Activated CD4-positive, alpha-beta T cell treated with anti-CD3 and anti-CD28 coated beads for 4 hours (primary cell): ENCODE measurements around the gene LAGE3.

Source experiments
- DNase-seq, 2 donors: peaks; one replicate each; pipeline ENCODE4 v3.0.0-alpha.2; 2020

LAGE3 gene, protein sequence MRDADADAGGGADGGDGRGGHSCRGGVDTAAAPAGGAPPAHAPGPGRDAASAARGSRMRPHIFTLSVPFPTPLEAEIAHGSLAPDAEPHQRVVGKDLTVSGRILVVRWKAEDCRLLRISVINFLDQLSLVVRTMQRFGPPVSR

DNA sequence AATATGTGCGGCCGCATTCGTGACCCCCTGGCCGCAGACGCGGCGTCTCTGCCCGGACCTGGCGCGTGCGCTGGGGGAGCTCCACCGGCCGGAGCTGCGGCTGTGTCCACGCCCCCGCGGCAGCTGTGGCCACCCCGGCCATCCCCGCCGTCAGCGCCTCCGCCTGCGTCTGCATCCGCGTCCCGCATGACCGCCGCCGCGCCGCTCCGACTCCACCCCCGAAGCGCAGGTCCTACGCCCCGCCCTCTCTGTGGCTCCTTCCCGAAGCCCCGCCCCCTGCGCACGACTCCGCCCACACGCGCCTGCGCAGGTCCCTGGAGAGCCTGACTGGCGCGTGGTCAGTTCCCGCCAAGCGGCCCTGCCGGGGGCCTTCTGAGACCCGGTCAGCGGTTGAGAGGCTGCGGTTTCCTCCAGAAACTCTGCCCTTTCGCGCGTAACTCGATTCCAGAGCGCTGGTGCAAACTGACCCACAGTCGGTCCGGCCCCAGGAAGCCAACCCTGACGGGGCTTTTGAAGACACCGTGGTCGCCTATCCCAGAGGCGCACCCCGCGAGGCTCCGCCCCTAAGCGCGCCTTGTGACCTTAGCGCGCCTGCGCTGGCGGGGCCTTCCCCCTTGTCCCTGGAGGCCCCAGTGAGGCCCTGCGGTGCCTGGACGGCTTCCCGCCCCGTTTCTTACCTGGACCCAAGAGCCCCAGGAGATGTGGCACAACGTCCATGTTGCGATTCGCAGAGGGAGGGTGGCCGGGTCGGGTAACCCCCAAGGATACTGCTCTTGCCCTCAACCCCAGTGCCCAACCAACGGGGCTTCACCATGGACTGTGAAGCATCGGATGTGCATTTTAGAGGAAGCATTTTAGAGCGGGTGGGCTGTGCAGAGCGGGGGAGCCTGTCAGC lies at the start of gene LAGE3:
TSS of gene LAGE3 (minus strand) at position 554 of the 895 bp plus-strand sequence. CDS start at position 188, 366 bp downstream.
- DNase-seq: peak; percentile 92 to 94

DNA sequence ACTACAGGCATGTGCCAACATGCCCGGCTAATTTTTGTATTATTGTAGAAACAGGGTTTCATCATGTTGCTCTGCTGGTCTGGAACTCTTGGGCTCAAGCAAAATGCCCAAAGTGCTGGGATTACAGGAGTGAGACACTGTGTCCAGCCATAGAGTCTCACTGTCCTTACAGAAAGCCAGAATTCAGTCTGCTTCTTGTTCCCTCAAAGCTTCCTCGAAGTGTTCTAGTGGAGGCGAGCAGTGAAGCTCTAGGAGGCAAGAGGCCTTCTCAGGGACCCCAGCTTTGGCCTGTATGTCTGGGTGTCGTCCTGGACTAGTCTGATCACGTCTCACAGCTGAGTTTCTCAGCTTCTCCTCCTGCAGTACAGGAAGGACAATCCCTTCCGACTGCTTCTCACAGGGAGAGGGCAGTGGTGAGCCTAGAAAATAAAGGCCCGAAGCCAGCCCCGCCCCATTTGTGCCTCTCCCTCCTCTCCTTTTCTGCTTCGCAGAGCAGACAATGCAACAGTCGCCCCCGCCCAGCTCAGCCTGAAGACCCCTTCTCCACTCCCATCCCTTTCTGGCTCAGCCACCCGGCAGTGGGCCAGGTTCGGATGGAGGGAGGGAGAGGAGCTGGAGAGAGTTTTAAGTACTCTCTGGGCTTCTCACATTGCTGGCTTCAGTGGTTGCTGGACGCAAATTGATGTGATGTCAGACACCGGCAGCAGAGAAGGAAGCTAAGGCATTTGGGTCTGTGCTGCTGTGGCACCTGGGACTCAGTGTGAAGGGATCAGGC lies 48.0 kb upstream of the LAGE3 start:
- DNase-seq: peak; percentile 53 to 58

DNA sequence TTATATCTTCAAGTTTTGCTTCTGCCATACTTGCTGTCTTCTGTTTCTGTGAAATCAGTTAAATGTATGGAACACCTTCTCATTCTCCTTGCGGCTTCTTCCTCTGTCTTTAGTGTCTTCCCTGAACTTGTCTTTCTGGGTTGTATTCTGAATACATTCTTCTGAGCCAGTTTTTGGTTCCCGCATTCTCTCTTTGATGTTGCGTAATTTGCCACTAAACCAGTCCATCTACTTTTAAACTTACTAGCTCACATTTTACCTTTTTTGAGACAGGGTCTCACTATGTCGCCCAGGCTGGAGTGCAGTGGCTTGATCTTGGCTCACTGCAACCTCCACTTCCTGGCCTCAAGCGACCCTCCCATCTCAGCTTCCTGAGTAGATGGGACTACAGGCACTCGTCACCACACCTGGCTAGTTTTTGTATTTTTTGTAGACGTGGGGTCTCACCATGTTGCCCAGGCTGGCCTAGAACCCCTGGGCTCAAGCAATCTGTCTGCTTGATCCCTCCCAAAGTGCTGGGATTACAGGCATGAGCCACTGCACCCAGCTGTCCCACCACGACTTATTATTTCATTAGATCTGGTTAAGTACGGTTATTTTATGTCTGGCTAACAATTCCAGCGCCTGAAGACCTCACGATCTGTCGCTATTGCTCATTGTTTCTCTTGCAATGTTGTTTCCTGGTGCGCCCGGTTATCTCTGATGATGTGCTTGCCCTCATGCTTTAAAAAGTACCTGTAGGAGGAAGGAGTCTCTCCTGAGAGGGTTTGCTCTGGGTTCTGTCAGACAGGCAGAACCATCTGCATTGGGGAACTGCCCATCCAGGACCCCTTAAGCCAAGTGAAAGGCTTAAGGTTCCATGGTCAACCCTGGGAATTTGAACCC lies 46.8 kb upstream of the LAGE3 start:
- DNase-seq: no peak

DNA sequence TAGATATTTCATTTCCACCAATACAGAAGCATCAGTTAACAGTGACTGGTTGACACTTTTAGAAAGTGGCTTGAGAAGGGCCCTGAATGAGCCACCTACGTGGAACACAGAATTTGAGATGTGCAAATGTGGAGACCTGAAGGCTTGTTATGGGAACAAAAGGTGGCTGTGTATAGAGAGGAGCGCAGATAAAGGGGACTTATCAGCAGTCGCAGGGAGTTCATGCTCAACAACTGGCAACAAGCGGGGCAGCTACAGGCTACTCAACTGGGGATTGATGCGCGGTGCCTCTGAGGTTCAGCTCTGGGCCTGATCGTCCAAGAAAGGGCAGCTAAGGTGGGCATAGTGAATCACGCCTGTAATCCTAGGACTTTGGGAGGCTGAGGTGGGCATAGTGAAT lies 40.3 kb upstream of the LAGE3 start:
- no peak for DNase-seq

DNA sequence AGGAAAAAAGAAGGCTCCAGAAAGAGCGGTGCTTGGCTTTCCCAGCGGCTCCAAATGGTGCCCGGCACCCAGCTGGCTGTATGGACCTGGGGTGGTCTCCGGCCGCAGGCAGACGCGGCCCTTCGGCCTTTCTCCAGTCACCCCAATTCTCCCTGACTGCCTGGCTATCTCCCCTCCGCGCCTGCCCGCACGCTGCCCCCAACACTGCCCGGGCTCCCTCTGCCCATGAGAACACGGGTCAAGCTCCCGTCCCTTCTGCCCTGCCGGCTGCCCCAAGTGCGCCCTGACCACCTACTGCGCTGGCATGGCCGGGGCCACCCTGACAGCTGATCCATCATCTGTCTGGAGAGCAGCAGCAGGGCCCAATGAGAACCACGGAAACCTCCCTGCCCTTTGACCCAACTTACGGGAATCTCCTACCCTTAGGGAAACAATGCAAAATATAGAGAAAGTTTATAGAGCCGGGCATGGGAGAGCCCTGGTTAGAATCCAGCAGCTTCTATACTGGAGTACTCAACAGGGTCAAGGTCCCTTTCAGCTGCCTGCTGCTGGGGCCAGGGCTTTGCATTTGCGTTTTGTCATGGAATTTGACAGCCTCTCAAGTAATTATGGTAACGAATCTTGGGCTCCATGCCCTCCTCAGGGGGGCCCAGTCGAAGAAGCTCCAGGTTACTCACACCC lies 38.2 kb upstream of the LAGE3 start:
- no peak for DNase-seq

DNA sequence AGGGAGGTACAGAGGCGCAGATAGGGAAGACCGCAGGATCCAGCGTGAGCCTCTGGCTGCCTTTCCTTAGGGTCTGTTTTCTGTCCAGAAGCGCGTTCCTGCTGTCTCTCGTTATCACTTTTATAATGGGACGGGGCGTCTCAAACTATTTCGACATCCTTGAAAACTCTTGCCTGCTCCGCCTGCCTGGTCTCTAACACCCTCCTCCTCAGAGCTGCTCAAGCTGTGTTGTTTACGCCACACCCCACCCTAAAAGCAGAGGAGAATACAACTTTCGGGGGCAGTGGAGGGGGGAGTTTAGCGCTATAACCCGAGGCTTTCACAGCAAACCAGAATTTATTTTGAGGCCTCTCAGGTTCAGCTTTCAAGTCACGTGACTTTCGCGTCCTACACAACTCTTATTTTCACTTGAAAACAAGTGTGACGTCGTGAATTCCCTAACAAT lies 37.6 kb upstream of the LAGE3 start:
- no peak for DNase-seq

DNA sequence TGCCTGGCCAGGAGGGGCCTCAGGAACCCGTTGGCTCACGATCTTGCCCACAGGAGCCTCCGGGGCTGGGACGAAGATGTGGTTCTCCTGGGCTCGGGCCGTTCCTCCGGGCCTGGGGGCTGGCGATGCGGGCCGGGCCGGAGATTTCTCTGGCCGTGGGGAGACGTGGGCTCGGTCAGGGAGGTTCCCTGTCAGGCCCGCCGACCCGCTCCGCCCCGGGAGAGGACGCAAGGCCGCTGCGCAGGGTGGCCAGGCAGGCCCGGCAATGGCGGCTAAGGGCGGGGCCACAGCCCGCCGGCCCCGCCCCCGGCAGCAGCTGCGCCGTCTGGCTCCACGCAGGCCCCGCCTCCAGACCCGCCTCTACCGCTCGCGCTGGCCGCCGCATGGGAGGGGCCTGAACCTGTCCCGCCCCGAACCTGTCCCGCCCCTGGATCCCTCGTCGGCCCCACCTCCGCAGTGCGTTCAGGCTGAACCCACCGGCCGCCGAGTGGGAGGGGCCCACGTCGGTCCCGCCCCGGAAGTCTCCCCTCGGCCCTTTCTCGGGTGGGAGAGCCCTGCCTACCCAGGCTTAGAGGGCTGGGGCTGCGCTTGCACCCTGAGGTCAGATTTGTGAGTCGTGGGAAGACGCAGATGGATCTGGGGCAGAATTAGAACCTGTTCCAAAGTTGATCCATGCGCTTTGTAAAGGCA lies 37.0 kb upstream of the LAGE3 start, which contains the start of gene FAM3A:
TSS of gene FAM3A (minus strand) at position 267 of the 690 bp plus-strand sequence. CDS start 460 bp downstream, outside the sequence.
- peak; percentile 90 to 93 for DNase-seq

DNA sequence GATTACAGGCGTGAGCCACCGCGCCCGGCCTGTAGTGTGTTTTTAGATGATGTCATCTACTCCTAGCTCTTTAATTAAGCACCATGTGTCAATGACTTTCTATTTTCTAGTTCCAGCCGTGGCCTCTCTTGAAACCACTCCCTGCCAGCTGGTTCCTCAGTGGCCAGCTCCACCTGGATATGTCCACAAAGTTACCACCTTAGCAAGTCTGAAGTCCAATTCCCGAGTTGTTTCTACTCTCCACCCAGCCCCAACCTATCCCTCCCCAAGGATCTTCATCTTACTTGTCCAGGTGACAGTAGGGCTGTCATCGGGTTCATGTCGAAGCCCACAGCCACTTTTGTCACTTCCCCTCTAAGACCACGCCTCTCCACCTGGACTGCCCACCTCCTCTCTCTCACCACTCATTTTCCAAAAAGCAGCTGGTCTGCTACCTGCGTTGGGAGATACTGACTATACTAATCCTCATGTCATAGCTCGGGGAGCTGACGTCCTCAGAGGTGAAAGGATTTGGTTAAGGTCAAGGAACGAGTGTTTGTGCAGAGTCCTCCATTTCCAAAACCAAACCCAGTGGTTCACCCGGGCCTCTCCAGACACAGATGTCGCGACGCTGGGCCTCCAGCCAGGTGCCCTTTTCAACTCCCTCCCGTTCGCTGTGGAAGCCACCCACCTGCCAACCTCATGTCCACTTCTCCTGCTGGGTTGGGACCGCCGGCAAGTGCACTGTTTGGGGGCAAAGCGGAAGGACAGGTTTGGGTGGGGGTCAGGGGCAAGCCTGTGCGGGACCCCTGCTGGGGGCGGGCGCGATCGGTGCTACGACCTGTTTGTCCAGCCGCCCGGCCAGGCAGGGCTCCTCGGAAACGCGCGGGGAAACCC lies 36.2 kb upstream of the LAGE3 start:
- DNase-seq: no peak

DNA sequence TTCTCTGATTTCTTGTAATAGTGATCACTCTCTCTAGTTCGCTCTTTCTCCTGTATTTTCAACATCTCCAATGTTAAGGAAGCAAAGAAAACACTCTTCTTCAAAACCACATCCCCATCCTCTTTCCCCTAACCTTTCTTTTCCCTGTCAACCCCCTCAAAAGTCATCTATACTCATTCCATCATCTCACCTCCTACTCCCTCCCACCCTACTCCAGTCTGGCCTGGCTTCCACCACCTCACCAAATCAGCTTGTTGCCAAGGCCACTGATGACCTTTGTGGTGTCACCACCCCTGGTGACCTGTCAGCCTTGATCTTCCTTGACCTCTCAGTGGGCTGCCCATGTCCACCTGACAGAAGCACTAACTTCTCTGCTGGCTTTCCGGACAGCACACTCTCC lies 34.6 kb upstream of the LAGE3 start:
- DNase-seq: no peak

DNA sequence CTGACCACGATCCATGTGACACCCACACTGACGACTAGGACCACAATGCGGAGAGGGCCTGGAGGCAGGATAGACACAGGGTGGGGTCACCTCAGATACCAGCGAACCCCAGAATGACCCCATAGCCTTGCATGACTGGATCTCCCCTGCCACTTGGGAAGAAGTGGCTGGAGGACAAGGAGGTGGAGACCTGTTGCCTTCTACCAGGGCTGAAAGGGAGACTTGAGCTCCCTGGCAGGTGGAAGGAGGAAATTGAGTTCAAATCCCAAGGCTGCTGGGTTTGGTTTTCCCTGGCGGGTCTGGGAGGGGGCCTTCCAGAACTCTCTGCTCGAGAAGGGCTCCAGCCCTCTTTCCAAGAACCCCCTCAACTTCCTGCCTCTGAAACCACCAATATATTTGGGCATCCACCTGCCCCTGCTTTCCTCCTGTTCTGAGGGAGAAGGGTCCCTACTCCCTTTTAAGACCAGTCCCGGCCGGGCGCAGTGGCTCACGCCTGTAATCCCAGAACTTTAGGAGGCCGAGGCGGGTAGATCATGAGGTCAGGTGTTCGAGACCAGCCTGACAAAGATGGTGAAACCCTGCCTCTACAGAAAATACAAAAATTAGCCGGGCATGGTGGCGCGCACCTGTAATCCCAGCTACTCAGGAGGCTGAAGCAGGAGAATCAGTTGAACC lies 33.9 kb upstream of the LAGE3 start:
- DNase-seq: no peak

DNA sequence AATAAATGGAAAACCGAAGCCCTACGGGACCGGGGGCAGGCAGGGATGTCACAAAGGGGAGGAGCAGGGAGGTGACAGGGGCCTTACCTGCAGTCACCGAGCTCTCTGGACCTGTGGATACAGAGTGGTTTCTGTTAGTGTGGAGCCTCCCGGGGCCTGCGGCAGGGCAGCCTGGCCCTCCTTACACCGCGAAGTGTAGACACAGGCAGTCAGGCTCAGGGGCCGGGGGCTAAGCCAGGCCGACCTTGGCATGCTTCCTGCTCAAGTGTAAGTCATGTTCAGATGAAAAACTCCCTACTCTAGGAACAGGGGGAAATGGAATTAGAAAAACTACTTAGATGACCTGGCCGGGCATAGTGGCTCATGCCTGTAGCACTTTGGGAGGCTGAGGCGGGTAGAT lies 32.7 kb upstream of the LAGE3 start:
- DNase-seq: no peak

DNA sequence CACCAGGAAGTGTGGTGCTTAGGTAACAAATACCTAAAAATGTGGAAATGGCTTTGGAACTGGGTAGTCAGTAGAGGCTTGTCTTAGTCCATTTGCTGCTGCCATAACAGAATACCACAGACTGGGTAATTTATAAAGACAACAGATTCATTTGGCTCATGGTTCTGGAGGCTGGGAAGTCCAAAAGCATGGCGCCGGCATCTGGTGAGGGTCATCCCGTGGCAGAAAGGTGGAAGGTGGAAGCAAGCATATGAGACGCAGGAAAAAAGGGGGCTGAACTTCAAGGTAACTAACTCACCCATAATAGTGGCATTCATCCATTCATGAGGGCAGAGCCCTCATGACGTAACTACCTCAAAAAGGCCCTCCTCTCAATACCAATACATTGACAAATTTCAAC lies 30.4 kb upstream of the LAGE3 start:
- no peak for DNase-seq

DNA sequence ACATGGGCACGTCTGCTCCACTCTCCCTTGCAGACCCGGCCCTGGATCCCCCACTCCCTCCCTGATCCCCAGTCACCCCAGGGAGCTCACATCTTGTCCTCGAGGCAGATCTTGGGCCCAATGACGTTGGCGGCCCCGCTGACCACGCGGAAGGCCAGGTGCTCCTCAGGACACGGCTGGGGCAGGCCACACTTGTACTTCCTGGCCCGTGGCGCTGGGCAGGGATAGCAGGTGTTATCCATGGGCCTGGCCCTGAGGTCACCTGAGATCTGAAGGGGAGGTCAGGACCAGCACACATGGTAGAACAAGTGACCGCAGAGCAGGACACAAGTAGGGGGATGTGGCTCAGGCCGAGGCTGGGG lies 29.3 kb upstream of the LAGE3 start:
- no peak for DNase-seq

DNA sequence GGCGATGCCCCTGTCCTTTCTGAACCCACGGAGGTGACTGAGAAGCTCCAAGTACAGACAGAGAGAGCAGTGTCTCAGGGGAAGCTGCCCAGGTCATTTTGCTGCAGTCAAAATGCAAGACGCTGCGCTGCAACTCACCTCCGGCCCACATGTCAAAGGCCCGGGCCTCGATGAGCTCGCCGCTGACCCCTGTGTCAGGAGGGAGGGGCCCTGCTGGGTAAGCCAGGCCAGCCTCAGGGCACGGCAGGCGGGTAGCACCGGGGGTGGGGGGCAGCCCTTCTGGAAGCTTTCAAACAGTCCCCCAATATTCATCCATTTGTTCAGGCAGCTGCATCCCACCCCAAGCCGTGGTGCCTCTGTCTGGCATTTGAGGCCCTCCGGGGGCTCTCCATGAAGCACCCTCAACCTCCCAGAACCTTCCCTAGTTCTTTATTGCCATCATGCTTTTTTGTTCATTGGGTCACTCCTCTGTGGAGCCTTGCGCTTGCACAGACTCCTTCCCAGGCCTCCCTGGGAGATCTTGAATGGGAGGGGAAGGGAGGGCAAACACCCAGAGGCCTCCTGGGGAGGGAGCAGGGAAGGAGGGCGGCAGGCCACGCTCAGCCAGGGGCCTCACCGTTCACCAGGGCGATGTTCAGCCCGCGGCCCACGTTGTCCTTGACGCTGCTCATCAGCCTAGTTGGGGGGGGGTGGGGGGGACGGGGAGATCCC lies 28.7 kb upstream of the LAGE3 start:
- DNase-seq: no peak

DNA sequence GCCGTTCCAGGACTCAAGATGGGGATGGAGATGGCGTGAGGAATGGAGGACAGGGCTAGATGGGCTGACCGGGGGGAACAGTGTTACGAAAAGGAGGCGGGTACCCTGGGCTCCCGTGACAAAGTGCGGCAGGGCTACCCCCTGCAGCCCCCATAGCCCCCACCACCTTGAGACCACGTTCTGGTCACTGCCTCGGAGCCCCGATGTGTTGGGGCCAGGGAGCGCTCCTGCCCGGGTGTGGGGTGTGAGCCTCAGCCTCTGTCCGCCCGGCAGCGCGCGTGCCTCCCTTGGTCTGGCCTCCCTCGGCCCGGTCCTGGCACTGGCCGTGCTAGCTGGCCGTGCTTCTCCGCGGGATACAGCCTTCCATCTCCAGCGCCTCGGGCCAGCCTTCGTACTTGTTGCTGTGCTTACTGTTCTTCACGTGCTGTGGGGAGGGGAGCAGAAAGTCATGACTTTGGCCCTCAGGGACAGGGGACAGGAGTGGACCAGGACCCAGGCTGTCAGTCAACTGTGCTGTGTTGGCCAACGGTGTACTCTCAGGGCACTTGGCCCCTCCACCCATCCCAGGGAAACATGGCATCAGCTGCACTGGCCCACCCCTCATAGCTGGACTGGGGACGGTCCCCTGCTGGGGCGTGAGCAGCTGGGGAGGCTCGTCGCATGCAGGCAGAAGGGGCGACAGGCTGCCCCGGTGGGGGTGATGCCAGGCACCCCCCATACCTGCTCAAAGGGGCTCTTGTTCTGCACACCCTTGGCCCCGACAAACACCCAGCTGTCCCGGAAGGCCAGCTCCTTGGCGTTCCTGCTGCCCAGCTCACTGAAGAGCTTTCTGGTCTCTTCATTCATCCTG lies 27.6 kb upstream of the LAGE3 start:
- DNase-seq: no peak

DNA sequence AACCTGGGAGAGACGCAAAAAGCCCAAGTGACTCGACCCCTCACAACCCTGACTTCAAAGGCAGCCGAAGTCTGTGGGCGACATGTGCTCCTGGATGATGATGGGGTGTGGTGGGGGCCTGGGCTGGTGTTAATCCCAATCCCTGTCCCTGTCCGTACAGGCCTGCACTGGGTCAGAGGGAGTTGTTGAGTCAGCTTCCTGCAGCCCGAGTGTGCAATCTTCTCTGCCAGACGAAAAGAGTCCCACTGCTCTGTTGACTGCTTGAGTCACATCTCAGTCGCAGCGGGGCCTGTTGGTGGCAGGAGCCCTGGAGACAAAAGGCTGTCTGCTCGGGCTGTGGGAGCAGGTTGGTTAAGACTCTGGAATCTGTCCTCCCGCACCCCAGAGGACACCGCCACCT lies 26.7 kb upstream of the LAGE3 start:
- no peak for DNase-seq

DNA sequence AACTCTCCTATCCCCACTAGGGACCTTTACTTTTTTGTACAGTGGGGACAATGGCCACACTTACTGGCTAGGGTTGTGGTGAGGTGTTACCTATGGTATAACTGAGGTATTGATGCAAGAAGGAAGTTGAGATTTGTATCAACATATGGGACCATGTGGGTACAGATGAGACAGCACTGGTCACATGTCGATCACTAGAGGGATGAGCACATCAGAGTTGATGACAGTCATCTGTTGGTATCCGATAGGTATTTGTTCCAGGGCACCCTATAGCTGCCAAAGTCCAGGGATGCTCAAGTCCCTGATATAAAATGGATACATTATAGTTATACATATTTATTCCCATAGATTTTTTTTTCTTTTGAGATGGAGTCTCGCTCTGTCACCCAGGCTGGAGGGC lies 23.9 kb upstream of the LAGE3 start:
- DNase-seq: no peak

DNA sequence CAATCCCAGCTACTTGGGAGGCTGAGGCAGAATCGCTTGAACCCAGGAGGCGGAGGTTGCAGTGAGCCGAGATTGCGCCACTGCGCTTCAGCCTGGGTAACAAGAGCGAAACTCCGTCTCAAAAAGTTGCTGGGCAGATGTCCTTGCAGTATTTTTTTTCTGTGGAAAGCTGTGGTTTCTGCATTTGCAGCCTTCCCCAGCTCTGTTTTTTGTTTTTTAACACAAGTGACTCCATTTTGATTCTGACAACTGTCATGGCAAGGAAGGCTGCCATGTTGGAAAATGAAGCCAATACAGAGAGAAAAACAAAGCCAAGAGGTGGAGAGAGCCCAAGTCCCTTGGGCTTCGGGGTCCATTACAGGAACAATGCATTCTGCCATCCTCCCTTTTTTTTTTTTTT lies 23.0 kb upstream of the LAGE3 start:
- DNase-seq: no peak
